DOHH2 (cell line): ENCODE measurements around the gene AP2M1.

ENCODE experiments used
- EZH2phosphoT487 ChIP-seq: fragments of 200-600 bp; sonication (generic); IDR thresholded peaks from 2 replicates; pipeline ENCODE4 v1.6.1; 2017; ENCODE audit warnings: borderline replicate concordance, mild to moderate bottlenecking, antibody characterized with exemption, low read length, moderate library complexity, mixed read lengths
- TF ChIP-seq, protein P1 (sequence below): fragments of 200-600 bp; sonication (generic); IDR thresholded peaks from one replicate; pipeline ENCODE4 v1.5.1; 2014; ENCODE audit warnings: antibody characterized with exemption, mild to moderate bottlenecking, low read depth, low read length; ENCODE audit not compliant: poor library complexity, severe bottlenecking

DNA sequence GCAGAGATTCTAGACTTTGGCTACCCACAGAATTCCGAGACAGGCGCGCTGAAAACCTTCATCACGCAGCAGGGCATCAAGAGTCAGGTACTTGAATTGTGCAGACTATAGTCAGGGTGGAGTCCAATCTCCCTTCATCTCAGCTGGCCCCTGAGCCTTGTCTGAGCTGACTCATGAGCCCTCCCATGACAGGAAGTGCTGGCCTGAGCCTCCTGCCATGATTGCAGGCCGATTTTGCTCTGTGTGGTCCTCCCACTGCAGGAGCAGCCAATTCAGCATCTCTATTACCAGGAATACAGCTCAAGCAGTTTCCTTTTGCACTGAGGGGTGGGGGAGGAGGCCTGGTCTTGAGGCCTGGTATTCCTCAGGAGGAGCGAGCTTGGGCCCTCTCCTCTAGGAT, 5.5 kb downstream of the AP2M1 start:
- TF ChIP-seq, protein P1, sequence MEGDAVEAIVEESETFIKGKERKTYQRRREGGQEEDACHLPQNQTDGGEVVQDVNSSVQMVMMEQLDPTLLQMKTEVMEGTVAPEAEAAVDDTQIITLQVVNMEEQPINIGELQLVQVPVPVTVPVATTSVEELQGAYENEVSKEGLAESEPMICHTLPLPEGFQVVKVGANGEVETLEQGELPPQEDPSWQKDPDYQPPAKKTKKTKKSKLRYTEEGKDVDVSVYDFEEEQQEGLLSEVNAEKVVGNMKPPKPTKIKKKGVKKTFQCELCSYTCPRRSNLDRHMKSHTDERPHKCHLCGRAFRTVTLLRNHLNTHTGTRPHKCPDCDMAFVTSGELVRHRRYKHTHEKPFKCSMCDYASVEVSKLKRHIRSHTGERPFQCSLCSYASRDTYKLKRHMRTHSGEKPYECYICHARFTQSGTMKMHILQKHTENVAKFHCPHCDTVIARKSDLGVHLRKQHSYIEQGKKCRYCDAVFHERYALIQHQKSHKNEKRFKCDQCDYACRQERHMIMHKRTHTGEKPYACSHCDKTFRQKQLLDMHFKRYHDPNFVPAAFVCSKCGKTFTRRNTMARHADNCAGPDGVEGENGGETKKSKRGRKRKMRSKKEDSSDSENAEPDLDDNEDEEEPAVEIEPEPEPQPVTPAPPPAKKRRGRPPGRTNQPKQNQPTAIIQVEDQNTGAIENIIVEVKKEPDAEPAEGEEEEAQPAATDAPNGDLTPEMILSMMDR = no peak
- no peak for TF ChIP-seq EZH2phosphoT487
